ENCODE measurements around the gene INPP5D.
"Not testable (repeated sequence)": the region's sequence is repeated elsewhere in the genome, so short reads cannot be mapped to it uniquely, and the experiment has no call there.

INPP5D gene

GRCh38 chr2:233064530-233065199 lies 4.5 kb downstream of the INPP5D start:
- no peak for TF ChIP-seq CTCF (IDR thresholded peaks at IDR 0.05; ENCODE audit: insufficient read depth, low read depth, low read length, missing control alignments)
- no peak overlapping the region for H3K4me3 ChIP-seq (ENCODE audit: low read length)
- no peak for DNase-seq (ENCODE audit: low read depth)

- H3K4me3 ChIP-seq (ENCODE audit: low read length); DNase-seq (ENCODE audit: low read depth): not testable (repeated sequence)
Observed at GRCh38 chr2:233065200-233065589, 5.1 kb downstream of the INPP5D start.

GRCh38 chr2:233065954-233066470 lies 5.9 kb downstream of the INPP5D start:
- no peak for DNase-seq (ENCODE audit: low read depth)
- H3K4me3 ChIP-seq (ENCODE audit: low read length) = no peak overlapping the region
- no peak for TF ChIP-seq CTCF (IDR thresholded peaks at IDR 0.05; ENCODE audit: insufficient read depth, low read depth, low read length, missing control alignments)

GRCh38 chr2:233068762-233069418 lies 8.7 kb downstream of the INPP5D start:
- no peak for DNase-seq (ENCODE audit: low read depth)
- H3K4me3 ChIP-seq (ENCODE audit: low read length) = no peak overlapping the region
- TF ChIP-seq CTCF (IDR thresholded peaks at IDR 0.05; ENCODE audit: insufficient read depth, low read depth, low read length, missing control alignments) = no peak

GRCh38 chr2:233072838-233073237 lies 12.7 kb downstream of the INPP5D start:
- no peak overlapping the region for H3K4me3 ChIP-seq (ENCODE audit: low read length)
- TF ChIP-seq CTCF (IDR thresholded peaks at IDR 0.05; ENCODE audit: insufficient read depth, low read depth, low read length, missing control alignments) = no peak
- no peak for DNase-seq (ENCODE audit: low read depth)

GRCh38 chr2:233074106-233074505 lies 14.0 kb downstream of the INPP5D start:
- no peak for DNase-seq (ENCODE audit: low read depth)
- TF ChIP-seq CTCF (IDR thresholded peaks at IDR 0.05; ENCODE audit: insufficient read depth, low read depth, low read length, missing control alignments) = no peak
- H3K4me3 ChIP-seq (ENCODE audit: low read length) = no peak overlapping the region

- no peak for TF ChIP-seq CTCF (IDR thresholded peaks at IDR 0.05; ENCODE audit: insufficient read depth, low read depth, low read length, missing control alignments)
- no peak overlapping the region for H3K4me3 ChIP-seq (ENCODE audit: low read length)
- no peak for DNase-seq (ENCODE audit: low read depth)
Observed at GRCh38 chr2:233075141-233075965, 15.2 kb downstream of the INPP5D start.

All from epithelial cell of esophagus (primary cell).